ENCODE measurements around the gene NDFIP1. TPM values are rescaled to one million over a fixed set of nuclear protein-coding genes. Genes with fewer than 3 reads are reported as not detected.

The NDFIP1 gene
- total RNA-seq, 1 experiment from 2014 or later: 37.8 TPM

DNA sequence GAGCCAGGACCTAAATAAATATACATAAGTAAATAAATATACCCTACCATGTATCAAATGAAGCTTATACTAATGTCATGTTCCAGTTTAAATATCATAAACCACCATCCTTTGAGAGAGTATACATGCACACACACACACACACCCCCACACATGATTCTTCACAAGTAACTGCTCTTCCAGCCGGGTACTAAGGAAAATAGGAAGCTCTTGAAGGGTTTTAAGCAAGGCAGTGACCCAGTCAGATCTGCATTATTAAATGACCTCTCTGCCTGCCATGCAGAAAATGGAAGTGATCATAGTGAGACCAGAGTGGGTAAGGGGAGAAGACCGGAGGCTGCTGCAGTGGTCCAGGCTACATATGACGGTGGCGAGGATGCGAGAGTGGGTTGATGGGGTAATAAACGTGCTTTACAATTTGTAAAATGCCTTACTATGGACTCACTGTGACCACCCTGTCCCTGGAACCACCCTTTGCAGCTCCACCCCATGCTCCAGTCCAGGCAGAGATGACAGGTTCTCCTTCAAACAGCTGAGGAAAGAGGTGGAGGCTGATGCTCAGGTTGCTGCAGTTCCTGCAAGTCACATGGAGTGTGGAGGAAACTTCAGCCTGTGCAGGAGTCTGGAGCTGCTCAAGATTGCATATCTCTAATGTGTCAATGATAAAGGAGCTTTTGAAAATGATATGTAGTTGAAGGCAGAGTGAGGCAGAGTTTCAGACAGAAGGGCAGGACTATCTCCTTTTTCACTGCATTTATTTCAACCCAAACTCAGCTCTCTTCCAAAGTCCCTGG is 38.8 kb upstream of the NDFIP1 start:
- no peak overlapping the region for H3K9ac ChIP-seq (ENCODE audit: low read length)
- no peak; the same call in 1 of the 2 replicates for ATAC-seq
- POLR2A ChIA-PET: no interaction called here
- intact Hi-C loops (cut with micrococcal nuclease): no loop called here
- H3K4me3 ChIP-seq (replicated peaks in 1 of 2; ENCODE audit: low read depth in 1 of 2, low read length in 2 of 2): no peak overlapping the region
- DNase-seq (ENCODE audit: low read depth, low spot score): no peak
- no peaks in the 10 kb centered on the region for H3K36me3 ChIP-seq (ENCODE audit: control insufficient read depth in 1 of 2, insufficient read depth in 2 of 2, low read length in 2 of 2)
- no peak overlapping the region for H3K4me2 ChIP-seq (ENCODE audit: low read length)
- no peak overlapping the region for H3K27ac ChIP-seq (ENCODE audit: low read depth, low read length)
- H4K20me1 ChIP-seq (ENCODE audit: insufficient read depth): no peaks in the 10 kb centered on the region
- no peaks in the 10 kb centered on the region for H3K9me2 ChIP-seq (ENCODE audit: insufficient read depth)
- no TSS peak for BruUV-seq (replicated peaks)
- no peak overlapping the region for H2AFZ ChIP-seq (ENCODE audit: low read depth, low read length, poor library complexity, severe bottlenecking)
- peaks cover 6 to 7% of the 10 kb centered on the region in 2 experiments for H3K4me1 ChIP-seq (ENCODE audit: control insufficient read depth in 1 of 2, insufficient read depth in 2 of 2, low read length in 2 of 2)
- no peaks in the 10 kb centered on the region for H3K9me3 ChIP-seq (ENCODE audit: control insufficient read depth in 1 of 2, insufficient read depth in 1 of 2, low read depth in 1 of 2, low read length in 2 of 2)
- TF ChIP-seq ELF1 (IDR thresholded peaks at IDR 0.05; ENCODE audit: borderline replicate concordance, low read depth): no peak
- no peak for TF ChIP-seq YY1 (IDR thresholded peaks at IDR 0.05; ENCODE audit: extremely low read depth, insufficient replicate concordance, low read depth, low read length)
- TF ChIP-seq, protein P1, sequence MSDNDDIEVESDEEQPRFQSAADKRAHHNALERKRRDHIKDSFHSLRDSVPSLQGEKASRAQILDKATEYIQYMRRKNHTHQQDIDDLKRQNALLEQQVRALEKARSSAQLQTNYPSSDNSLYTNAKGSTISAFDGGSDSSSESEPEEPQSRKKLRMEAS (IDR thresholded peaks at IDR 0.05): no peak
- RAD21 ChIA-PET (ENCODE audit: low non-redundant PET in 1 of 2, low total read pairs in 2 of 2, uncharacterized antibody in 2 of 2, unreplicated experiment in 2 of 2): no interaction called here
- no peaks in the 10 kb centered on the region for H3K27me3 ChIP-seq (ENCODE audit: insufficient read depth, low read length)
- CTCF ChIA-PET: no interaction called here
- H3K79me2 ChIP-seq (ENCODE audit: insufficient read depth, low read length): no peaks in the 10 kb centered on the region

DNA sequence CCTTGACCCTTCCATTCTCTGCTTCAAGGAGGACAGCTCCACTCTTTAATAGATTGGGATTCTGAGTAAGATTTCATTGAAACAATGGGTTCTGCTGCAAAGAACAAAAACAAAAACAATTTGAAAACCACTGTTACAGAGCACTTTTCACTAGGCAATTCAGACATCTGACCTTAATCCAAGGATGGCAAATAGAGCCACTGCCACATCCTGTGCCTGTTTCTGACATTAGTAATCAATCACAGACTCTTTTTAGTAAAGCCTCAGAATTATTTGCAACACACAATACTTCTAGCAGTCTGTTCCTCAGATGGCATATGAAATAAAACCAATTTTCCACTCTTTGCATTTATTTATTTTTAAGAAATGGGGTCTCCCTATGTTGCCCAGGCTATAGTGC is 37.8 kb upstream of the NDFIP1 start:
- intact Hi-C loops (cut with micrococcal nuclease): no loop called here
- H2AFZ ChIP-seq (ENCODE audit: low read depth, low read length, poor library complexity, severe bottlenecking): no peak overlapping the region
- no peak for TF ChIP-seq POLR2AphosphoS5 (IDR thresholded peaks at IDR 0.05; ENCODE audit: low read depth, low read length)
- TF ChIP-seq, protein P2, sequence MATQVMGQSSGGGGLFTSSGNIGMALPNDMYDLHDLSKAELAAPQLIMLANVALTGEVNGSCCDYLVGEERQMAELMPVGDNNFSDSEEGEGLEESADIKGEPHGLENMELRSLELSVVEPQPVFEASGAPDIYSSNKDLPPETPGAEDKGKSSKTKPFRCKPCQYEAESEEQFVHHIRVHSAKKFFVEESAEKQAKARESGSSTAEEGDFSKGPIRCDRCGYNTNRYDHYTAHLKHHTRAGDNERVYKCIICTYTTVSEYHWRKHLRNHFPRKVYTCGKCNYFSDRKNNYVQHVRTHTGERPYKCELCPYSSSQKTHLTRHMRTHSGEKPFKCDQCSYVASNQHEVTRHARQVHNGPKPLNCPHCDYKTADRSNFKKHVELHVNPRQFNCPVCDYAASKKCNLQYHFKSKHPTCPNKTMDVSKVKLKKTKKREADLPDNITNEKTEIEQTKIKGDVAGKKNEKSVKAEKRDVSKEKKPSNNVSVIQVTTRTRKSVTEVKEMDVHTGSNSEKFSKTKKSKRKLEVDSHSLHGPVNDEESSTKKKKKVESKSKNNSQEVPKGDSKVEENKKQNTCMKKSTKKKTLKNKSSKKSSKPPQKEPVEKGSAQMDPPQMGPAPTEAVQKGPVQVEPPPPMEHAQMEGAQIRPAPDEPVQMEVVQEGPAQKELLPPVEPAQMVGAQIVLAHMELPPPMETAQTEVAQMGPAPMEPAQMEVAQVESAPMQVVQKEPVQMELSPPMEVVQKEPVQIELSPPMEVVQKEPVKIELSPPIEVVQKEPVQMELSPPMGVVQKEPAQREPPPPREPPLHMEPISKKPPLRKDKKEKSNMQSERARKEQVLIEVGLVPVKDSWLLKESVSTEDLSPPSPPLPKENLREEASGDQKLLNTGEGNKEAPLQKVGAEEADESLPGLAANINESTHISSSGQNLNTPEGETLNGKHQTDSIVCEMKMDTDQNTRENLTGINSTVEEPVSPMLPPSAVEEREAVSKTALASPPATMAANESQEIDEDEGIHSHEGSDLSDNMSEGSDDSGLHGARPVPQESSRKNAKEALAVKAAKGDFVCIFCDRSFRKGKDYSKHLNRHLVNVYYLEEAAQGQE (IDR thresholded peaks at IDR 0.05; ENCODE audit: low read depth): no peak
- TF ChIP-seq SRF (IDR thresholded peaks at IDR 0.05; ENCODE audit: low read depth): no peak
- no peak for TF ChIP-seq ELF1 (IDR thresholded peaks at IDR 0.05; ENCODE audit: borderline replicate concordance, low read depth)
- no peak for TF ChIP-seq ZNF274 (IDR thresholded peaks at IDR 0.05; ENCODE audit: low read depth, low read length)
- TF ChIP-seq, protein P3, sequence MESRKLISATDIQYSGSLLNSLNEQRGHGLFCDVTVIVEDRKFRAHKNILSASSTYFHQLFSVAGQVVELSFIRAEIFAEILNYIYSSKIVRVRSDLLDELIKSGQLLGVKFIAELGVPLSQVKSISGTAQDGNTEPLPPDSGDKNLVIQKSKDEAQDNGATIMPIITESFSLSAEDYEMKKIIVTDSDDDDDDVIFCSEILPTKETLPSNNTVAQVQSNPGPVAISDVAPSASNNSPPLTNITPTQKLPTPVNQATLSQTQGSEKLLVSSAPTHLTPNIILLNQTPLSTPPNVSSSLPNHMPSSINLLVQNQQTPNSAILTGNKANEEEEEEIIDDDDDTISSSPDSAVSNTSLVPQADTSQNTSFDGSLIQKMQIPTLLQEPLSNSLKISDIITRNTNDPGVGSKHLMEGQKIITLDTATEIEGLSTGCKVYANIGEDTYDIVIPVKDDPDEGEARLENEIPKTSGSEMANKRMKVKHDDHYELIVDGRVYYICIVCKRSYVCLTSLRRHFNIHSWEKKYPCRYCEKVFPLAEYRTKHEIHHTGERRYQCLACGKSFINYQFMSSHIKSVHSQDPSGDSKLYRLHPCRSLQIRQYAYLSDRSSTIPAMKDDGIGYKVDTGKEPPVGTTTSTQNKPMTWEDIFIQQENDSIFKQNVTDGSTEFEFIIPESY (IDR thresholded peaks at IDR 0.05; ENCODE audit: extremely low read depth, insufficient replicate concordance, low read length): no peak
- H3K9me3 ChIP-seq (ENCODE audit: control insufficient read depth in 1 of 2, insufficient read depth in 1 of 2, low read depth in 1 of 2, low read length in 2 of 2): no peaks in the 10 kb centered on the region
- no peaks in the 10 kb centered on the region for H3K79me2 ChIP-seq (ENCODE audit: insufficient read depth, low read length)
- no peak overlapping the region for H3K4me3 ChIP-seq (replicated peaks in 1 of 2; ENCODE audit: low read depth in 1 of 2, low read length in 2 of 2)
- ATAC-seq (no peak), DNase-seq (ENCODE audit: low read depth, low spot score) (no peak)
- BruUV-seq (replicated peaks): no TSS peak
- no peaks in the 10 kb centered on the region for H3K9me2 ChIP-seq (ENCODE audit: insufficient read depth)
- H3K36me3 ChIP-seq (ENCODE audit: control insufficient read depth in 1 of 2, insufficient read depth in 2 of 2, low read length in 2 of 2): no peaks in the 10 kb centered on the region
- H3K4me1 ChIP-seq (ENCODE audit: control insufficient read depth in 1 of 2, insufficient read depth in 2 of 2, low read length in 2 of 2): peaks cover 6 to 7% of the 10 kb centered on the region in 2 experiments
- ChIA-PET RAD21 (ENCODE audit: low non-redundant PET in 1 of 2, low total read pairs in 2 of 2, uncharacterized antibody in 2 of 2, unreplicated experiment in 2 of 2) (no interaction called here), CTCF (no interaction called here), POLR2A (no interaction called here)
- no peak overlapping the region for H3K4me2 ChIP-seq (ENCODE audit: low read length)
- H3K27ac ChIP-seq (ENCODE audit: low read depth, low read length): no peak overlapping the region
- H3K9ac ChIP-seq (ENCODE audit: low read length): no peak overlapping the region
- H3K27me3 ChIP-seq (ENCODE audit: insufficient read depth, low read length): no peaks in the 10 kb centered on the region
- no peaks in the 10 kb centered on the region for H4K20me1 ChIP-seq (ENCODE audit: insufficient read depth)

Measured in HCT116 (cell line).